ENCODE measurements around the gene ARL4D. TPM values are rescaled to one million over a fixed set of nuclear protein-coding genes. Genes with fewer than 3 reads are reported as not detected.
A peak's percentile ranks its signal among the peaks of the same experiment; 100 is the strongest.

ARL4D gene
- total and polyA plus RNA-seq, 9 donors: 6.2 to 34.1 (median 18.9) TPM

- 11 to 35% (median 12%) methylated on average over 10 of the region's 10 CpGs for WGBS, 3 donors
- H3K9me3 ChIP-seq: no peaks in the 10 kb centered on the region
- no peak overlapping the region for H3K4me3 ChIP-seq
- H3K27me3 ChIP-seq: no peaks in the 10 kb centered on the region
- peaks cover 4% of the 10 kb centered on the region for H3K4me1 ChIP-seq (ENCODE audit: insufficient read depth)
- no peak for TF ChIP-seq POLR2A (IDR thresholded peaks at IDR 0.05)
- no peak for TF ChIP-seq CTCF (IDR thresholded peaks at IDR 0.05)
- TF ChIP-seq EP300 (IDR thresholded peaks at IDR 0.05): no peak
- peak in 1 of 5 donors; percentile 38 for DNase-seq
- H3K36me3 ChIP-seq: no peaks in the 10 kb centered on the region
- peak overlapping the region in 1 of 2 donors; percentile 38 for H3K27ac ChIP-seq
- intact Hi-C loops (cut with DNase I): no loop called here
Observed at GRCh38 chr17:43406676-43407645, 8.2 kb downstream of the ARL4D start.

DNA sequence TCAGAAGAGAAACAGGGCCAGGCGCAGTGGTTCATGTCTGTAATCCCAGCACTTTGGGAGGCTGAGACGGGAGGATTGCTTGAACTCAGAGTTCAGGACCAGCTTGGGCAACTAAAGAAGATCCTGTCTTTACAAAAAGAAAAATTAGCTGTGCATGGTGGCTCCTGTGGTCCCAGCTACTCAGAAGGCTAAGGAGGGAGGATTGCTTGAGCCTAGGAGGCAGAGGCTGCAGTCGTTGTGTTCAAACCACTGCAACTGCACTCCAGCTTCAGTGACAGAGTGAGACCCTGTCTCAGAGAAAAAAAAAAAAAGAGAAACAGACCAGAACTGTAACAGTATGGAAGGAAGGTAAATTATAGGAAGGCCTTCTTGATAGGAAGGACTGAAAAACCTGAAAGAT lies 10.3 kb downstream of the ARL4D start:
- H3K4me3 ChIP-seq: no peak overlapping the region
- H3K36me3 ChIP-seq: no peaks in the 10 kb centered on the region
- TF ChIP-seq POLR2A (IDR thresholded peaks at IDR 0.05) (no peak), CTCF (IDR thresholded peaks at IDR 0.05) (no peak), EP300 (IDR thresholded peaks at IDR 0.05) (no peak)
- intact Hi-C loops (cut with DNase I): no loop called here
- H3K27ac ChIP-seq: no peak overlapping the region
- no peaks in the 10 kb centered on the region for H3K9me3 ChIP-seq
- H3K27me3 ChIP-seq: no peaks in the 10 kb centered on the region
- DNase-seq: no peak
- H3K4me1 ChIP-seq (ENCODE audit: insufficient read depth): peaks cover under 1% of the 10 kb centered on the region
- WGBS, 3 donors: 67 to 85% (median 82%) methylated on average over 3 of the region's 3 CpGs

- H3K4me1 ChIP-seq (ENCODE audit: insufficient read depth): no peaks in the 10 kb centered on the region
- H3K4me3 ChIP-seq: no peak overlapping the region
- peak in 1 of 5 donors; percentile 32 for DNase-seq
- TF ChIP-seq CTCF (IDR thresholded peaks at IDR 0.05) (no peak), POLR2A (IDR thresholded peaks at IDR 0.05) (no peak), EP300 (IDR thresholded peaks at IDR 0.05) (no peak)
- WGBS, 3 donors: 50 to 60% (median 54%) methylated on average over 6 of the region's 6 CpGs
- H3K27ac ChIP-seq: no peak overlapping the region
- H3K9me3 ChIP-seq: no peaks in the 10 kb centered on the region
- no peaks in the 10 kb centered on the region for H3K27me3 ChIP-seq
- intact Hi-C loops (cut with DNase I): no loop called here
- H3K36me3 ChIP-seq: no peaks in the 10 kb centered on the region
Observed at GRCh38 chr17:43410557-43411368, 12.0 kb downstream of the ARL4D start.

- no peaks in the 10 kb centered on the region for H3K36me3 ChIP-seq
- DNase-seq: no peak
- intact Hi-C loops (cut with DNase I): no loop called here
- TF ChIP-seq CTCF (IDR thresholded peaks at IDR 0.05) (no peak), EP300 (IDR thresholded peaks at IDR 0.05) (no peak)
- H3K4me1 ChIP-seq (ENCODE audit: insufficient read depth): no peaks in the 10 kb centered on the region
- no peaks in the 10 kb centered on the region for H3K27me3 ChIP-seq
- no peak overlapping the region for H3K27ac ChIP-seq
- no peaks in the 10 kb centered on the region for H3K9me3 ChIP-seq
- no peak overlapping the region for H3K4me3 ChIP-seq
Observed at GRCh38 chr17:43411369-43411677, 12.5 kb downstream of the ARL4D start.
